OCI-LY3 (cell line): ENCODE data around the gene FANCD2.
"Not testable (repeated sequence)": the region's sequence is repeated elsewhere in the genome, so short reads cannot be mapped to it uniquely, and the experiment has no call there.

Experiments
- H2AFZ ChIP-seq: fragments of 200-600, 300-600 bp; shearing (Covaris generic); 2 replicates; pipeline ENCODE4 v1.6.0; 2014; ENCODE audit warnings: antibody characterized with exemption, low read depth, low read length
- H3K27ac ChIP-seq: fragments of 200-600, 300-600 bp; sonication (generic); 2 replicates; pipeline ENCODE4 v1.5.1; 2014; ENCODE audit warnings: mild to moderate bottlenecking, low read length, moderate library complexity, mixed read lengths
- H3K27me3 ChIP-seq: fragments of 200-600, 300-600 bp; sonication (generic); 2 replicates; pipeline ENCODE4 v1.6.1; 2014; ENCODE audit warnings: low read depth, low read length, mixed read lengths
- H3K36me3 ChIP-seq: fragments of 200-600, 300-600 bp; sonication (generic); replicated peaks from 2 replicates; pipeline ENCODE3; 2014; ENCODE audit warnings: low read depth, low read length, mixed read lengths
- H3K4me1 ChIP-seq: fragments of 300-600, 200-600 bp; sonication (generic); 2 replicates; pipeline ENCODE4 v1.6.1; 2014; ENCODE audit warnings: low read length, mixed read lengths
- H3K4me2 ChIP-seq: fragments of 200-600, 300-600 bp; sonication (generic); 2 replicates; pipeline ENCODE4 v1.6.1; 2014; ENCODE audit warnings: low read length, mixed read lengths
- H3K4me3 ChIP-seq: fragments of 300-600, 200-600 bp; sonication (generic); 2 replicates; pipeline ENCODE4 v1.5.1; 2014; ENCODE audit warnings: antibody characterized with exemption, mild to moderate bottlenecking, low read length, moderate library complexity
- H3K79me2 ChIP-seq: fragments of 300-600, 200-600 bp; shearing (Covaris generic); 2 replicates; pipeline ENCODE4 v1.6.1; 2014; ENCODE audit warnings: mild to moderate bottlenecking, low read length, mixed read lengths
- H3K9ac ChIP-seq: fragments of 300-600, 200-600 bp; shearing (Covaris generic); 2 replicates; pipeline ENCODE4 v1.6.0; 2014; ENCODE audit warnings: mild to moderate bottlenecking, low read length, moderate library complexity
- H3K9me3 ChIP-seq: fragments of 200-600, 300-600 bp; shearing (Covaris generic); 2 replicates; pipeline ENCODE4 v1.6.1; 2014; ENCODE audit warnings: low read length, mixed read lengths; ENCODE audit not compliant: insufficient read depth
- H4K20me1 ChIP-seq: fragments of 200-600, 300-600 bp; sonication (generic); 2 replicates; pipeline ENCODE4 v1.6.1; 2016; ENCODE audit warnings: low read length, mixed read lengths; ENCODE audit not compliant: insufficient read depth
- CTCF ChIP-seq: fragments of 200-600, 300-600 bp; sonication (generic); IDR thresholded peaks from 2 replicates; pipeline ENCODE4 v1.5.1; 2014; ENCODE audit warnings: antibody characterized with exemption, low read length, low read depth
- EZH2phosphoT487 ChIP-seq: fragments of 200-600 bp; shearing (Covaris generic); IDR thresholded peaks from 2 replicates; pipeline ENCODE4 v1.6.1; 2018; ENCODE audit warnings: antibody characterized with exemption, mixed run types, low read depth

Gene FANCD2

GRCh38 chr3:10116928-10117327 lies 90.7 kb downstream of the FANCD2 start:
- Histone ChIP-seq H3K79me2 (peaks cover 63% of the 10 kb centered on the region), H3K36me3 (peaks cover 14% of the 10 kb centered on the region), H3K4me3 (peak overlapping the region; percentile 98; the same call in 1 of the 2 replicates), H3K9ac (no peak overlapping the region), H3K27me3 (no peaks in the 10 kb centered on the region), H3K4me1 (peaks cover 6% of the 10 kb centered on the region), H3K9me3 (no peaks in the 10 kb centered on the region), H4K20me1 (peaks cover 28% of the 10 kb centered on the region), H3K27ac (no peak overlapping the region), H2AFZ (no peak overlapping the region), H3K4me2 (peak overlapping the region; percentile 98)
- no peak for TF ChIP-seq EZH2phosphoT487
- no peak for TF ChIP-seq CTCF

- H3K4me2 ChIP-seq, result no peak overlapping the region
- H4K20me1 ChIP-seq, result peaks cover 34% of the 10 kb centered on the region
- no peak overlapping the region for H3K9ac ChIP-seq
- H3K36me3 ChIP-seq, result peaks cover 23% of the 10 kb centered on the region
- H3K9me3 ChIP-seq, result no peaks in the 10 kb centered on the region
- H2AFZ ChIP-seq, result no peak overlapping the region
- H3K4me1 ChIP-seq, result peaks cover 6% of the 10 kb centered on the region
- no peak overlapping the region for H3K4me3 ChIP-seq
- no peaks in the 10 kb centered on the region for H3K27me3 ChIP-seq
- no peak overlapping the region for H3K27ac ChIP-seq
- no peak for TF ChIP-seq EZH2phosphoT487
- no peak for TF ChIP-seq CTCF
- H3K79me2 ChIP-seq, result peaks cover 84% of the 10 kb centered on the region
Measured at GRCh38 chr3:10119376-10119775, 93.1 kb downstream of the FANCD2 start.

- H4K20me1 ChIP-seq, result peaks cover 32% of the 10 kb centered on the region
- H3K79me2 ChIP-seq, result peaks cover 91% of the 10 kb centered on the region
- TF ChIP-seq EZH2phosphoT487 (no peak), CTCF (no peak)
Measured at GRCh38 chr3:10121064-10121463, 94.8 kb downstream of the FANCD2 start.

GRCh38 chr3:10122724-10123123 lies 96.5 kb downstream of the FANCD2 start:
- Histone ChIP-seq H3K9ac (no peak overlapping the region), H3K27ac (no peak overlapping the region), H2AFZ (no peak overlapping the region), H3K4me3 (no peak overlapping the region), H3K79me2 (peaks cover 74% of the 10 kb centered on the region), H3K27me3 (no peaks in the 10 kb centered on the region), H3K9me3 (no peaks in the 10 kb centered on the region), H3K4me1 (no peaks in the 10 kb centered on the region), H4K20me1 (peaks cover 20% of the 10 kb centered on the region), H3K4me2 (no peak overlapping the region), H3K36me3 (peaks cover 40% of the 10 kb centered on the region)
- TF ChIP-seq CTCF, result no peak
- no peak for TF ChIP-seq EZH2phosphoT487

More at GRCh38 chr3:10121064-10121463, 94.8 kb downstream of the FANCD2 start:
- Histone ChIP-seq H3K27ac (no peak overlapping the region), H2AFZ (no peak overlapping the region), H3K36me3 (peaks cover 32% of the 10 kb centered on the region), H3K27me3 (no peaks in the 10 kb centered on the region), H3K9ac (no peak overlapping the region), H3K4me1 (peaks cover 6% of the 10 kb centered on the region), H3K4me2 (no peak overlapping the region), H3K4me3 (no peak overlapping the region), H3K9me3 (no peaks in the 10 kb centered on the region)

- not testable (repeated sequence) for H3K9me3 ChIP-seq, H3K4me1 ChIP-seq, H4K20me1 ChIP-seq, H2AFZ ChIP-seq, H3K36me3 ChIP-seq, H3K4me3 ChIP-seq, H3K79me2 ChIP-seq, H3K4me2 ChIP-seq, H3K27me3 ChIP-seq, H3K27ac ChIP-seq, H3K9ac ChIP-seq
Measured at GRCh38 chr3:10135872-10136271, 109.6 kb downstream of the FANCD2 start.
